SK-N-MC (cell line): Measurements from ENCODE around the gene ZNF763.

Experiments
- EZH2 ChIP-seq: fragments of 200-600 bp; sonication (generic); IDR thresholded peaks from one replicate; pipeline ENCODE4 v1.6.1; 2017; ENCODE audit warnings: antibody characterized with exemption
- POLR2AphosphoS5 ChIP-seq: IDR thresholded peaks from 2 replicates; pipeline ENCODE4 v1.6.1; 2012; ENCODE audit warnings: mild to moderate bottlenecking, low read depth, low read length, borderline replicate concordance

GRCh38 chr19:11942008-11942842, 22.6 kb upstream of the ZNF763 start:
- TF ChIP-seq POLR2AphosphoS5 (no peak), EZH2 (no peak)
